Measurements from ENCODE around the gene HMGA1.

Gene HMGA1

DNA sequence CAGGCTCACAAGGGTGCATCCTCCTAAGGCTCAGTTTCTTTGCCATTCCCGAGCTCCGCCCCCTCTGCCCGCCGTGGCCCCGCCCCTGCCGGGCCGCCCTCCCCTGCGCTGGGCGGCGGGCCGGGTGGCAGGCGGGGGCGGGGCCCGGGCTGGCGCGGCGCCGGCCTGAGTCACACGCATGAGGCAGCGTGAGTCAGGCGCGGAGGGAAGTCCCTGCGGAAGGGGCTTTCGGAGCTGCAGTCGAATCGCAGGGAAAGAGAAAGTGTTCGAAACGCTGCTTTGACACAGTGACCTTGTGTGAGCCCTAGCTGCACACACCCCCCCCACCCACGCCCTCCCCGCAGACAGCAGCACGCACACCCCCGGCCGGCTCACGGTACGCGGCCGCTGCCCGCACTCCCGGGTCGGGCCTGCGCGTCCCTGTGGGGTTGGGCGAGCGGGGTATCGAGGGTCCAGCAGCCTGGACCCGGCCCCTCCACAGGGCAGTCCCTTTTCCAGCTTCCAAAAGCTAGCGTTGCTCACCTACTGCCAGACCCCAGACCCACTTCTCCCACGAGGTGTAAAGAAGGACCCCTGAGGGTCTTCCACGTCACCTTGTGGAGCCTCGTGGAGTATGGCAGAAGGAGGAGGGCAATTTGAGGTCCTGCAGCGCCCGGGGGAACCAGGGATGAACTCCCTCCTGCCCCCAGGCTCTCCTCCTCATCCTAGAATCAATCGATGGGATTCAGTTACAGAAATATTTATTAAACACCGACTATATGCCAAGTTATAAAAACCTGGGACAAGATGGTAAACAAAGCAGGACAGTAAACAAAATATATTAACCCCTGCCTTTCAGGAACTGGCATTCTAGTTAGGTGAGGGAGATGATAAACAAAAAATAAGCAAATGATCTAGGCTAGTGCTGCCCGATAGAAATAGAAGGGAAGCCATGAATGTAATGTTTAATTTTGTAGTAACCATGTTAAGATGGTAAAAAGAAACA is 12.4 kb upstream of the HMGA1 start:
- TF ChIP-seq, protein P1, sequence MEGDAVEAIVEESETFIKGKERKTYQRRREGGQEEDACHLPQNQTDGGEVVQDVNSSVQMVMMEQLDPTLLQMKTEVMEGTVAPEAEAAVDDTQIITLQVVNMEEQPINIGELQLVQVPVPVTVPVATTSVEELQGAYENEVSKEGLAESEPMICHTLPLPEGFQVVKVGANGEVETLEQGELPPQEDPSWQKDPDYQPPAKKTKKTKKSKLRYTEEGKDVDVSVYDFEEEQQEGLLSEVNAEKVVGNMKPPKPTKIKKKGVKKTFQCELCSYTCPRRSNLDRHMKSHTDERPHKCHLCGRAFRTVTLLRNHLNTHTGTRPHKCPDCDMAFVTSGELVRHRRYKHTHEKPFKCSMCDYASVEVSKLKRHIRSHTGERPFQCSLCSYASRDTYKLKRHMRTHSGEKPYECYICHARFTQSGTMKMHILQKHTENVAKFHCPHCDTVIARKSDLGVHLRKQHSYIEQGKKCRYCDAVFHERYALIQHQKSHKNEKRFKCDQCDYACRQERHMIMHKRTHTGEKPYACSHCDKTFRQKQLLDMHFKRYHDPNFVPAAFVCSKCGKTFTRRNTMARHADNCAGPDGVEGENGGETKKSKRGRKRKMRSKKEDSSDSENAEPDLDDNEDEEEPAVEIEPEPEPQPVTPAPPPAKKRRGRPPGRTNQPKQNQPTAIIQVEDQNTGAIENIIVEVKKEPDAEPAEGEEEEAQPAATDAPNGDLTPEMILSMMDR (IDR thresholded peaks at IDR 0.05; ENCODE audit: low read length, missing control alignments), result no peak
- H3K4me3 ChIP-seq (replicated peaks; ENCODE audit: low read depth, low read length), result peak overlapping the region; percentile 52
- DNase-seq (ENCODE audit: low read depth), result peak; percentile 93

DNA sequence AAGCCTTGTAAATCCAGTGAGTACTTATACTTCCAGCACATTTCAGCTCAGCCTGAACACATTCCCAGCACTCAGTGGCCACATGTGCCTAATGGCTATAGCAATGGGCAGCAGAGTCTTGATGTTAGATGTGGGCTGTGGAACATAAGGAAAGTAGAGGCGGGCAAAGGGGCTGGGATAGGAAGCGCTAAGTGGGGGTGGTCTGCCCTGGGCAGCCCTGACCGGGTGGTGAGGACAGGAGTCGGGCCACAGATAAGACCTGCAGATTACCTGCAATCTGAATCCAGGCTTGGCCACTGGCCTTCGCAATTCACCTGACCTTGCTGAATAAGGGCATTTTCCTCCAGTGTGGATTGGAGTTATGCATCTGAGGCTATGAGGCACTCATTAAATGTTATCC is 11.1 kb upstream of the HMGA1 start:
- H3K4me3 ChIP-seq (replicated peaks; ENCODE audit: low read depth, low read length), result no peak overlapping the region
- TF ChIP-seq, protein P1 (IDR thresholded peaks at IDR 0.05; ENCODE audit: low read length, missing control alignments), result no peak
- DNase-seq (ENCODE audit: low read depth), result no peak

DNA sequence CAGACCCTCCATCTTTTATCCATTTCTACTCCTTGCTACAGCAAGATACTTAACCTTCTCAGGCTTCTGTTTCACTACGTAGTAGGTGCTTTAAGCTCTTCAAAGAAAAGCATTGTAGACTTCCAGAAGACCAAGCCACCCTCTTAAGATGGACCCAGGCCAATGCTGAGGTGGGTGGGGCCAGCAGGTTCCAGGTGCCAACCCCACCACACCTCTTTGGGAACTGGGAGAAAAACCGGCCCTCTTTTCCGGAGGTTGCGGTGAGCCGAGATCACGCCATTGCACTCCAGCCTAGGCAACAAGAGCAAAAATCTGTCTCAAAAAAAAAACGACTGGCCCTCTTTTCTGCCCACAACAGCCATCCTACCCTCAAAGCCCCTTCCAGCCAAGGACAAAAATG is 10.6 kb upstream of the HMGA1 start:
- no peak for DNase-seq (ENCODE audit: low read depth)
- H3K4me3 ChIP-seq (replicated peaks; ENCODE audit: low read depth, low read length), result no peak overlapping the region
- TF ChIP-seq, protein P1 (IDR thresholded peaks at IDR 0.05; ENCODE audit: low read length, missing control alignments), result no peak

DNA sequence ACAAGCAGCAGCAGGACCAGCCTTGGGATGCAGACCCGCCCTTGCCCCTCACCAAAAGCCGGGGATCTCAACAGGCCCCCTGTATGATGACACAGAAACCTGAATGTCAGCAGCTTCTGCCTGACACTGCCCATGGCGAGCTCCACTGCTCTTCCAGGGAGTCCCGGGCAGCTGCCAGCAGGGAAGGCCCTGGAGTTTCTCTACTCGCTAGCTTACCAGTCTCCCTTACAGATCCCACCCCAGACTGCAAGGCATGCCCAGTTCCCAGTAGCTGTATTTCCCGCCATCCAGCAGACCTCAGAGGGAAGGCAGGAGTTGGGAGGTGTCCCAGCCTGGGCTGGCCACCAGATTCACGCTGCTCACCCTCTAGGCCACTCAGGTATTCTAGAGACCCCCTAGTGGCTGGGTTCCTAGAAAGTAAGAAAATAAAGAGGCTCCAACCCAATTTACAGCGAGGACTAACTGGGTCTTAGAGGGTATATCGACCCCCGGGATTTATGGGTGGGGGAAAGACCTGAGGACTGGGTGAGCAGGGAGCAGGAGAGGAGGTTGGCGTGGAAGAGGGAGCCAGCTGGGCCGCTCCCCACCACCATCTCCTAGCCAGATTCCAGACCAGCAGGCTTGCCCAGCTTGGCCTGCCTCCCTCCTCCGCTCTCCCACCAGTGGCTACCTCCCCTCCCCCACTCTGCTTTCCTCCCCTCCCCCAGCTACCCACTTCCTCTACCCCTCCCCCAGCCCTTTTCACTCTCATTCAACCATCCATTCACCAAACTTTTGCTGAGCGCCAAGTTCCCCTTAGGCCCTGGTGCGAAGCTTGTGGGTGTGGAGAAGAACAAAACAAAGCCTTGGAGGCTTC is 9.7 kb upstream of the HMGA1 start:
- TF ChIP-seq, protein P1 (IDR thresholded peaks at IDR 0.05; ENCODE audit: low read length, missing control alignments), result no peak
- DNase-seq (ENCODE audit: low read depth), result no peak
- no peak overlapping the region for H3K4me3 ChIP-seq (replicated peaks; ENCODE audit: low read depth, low read length)

DNA sequence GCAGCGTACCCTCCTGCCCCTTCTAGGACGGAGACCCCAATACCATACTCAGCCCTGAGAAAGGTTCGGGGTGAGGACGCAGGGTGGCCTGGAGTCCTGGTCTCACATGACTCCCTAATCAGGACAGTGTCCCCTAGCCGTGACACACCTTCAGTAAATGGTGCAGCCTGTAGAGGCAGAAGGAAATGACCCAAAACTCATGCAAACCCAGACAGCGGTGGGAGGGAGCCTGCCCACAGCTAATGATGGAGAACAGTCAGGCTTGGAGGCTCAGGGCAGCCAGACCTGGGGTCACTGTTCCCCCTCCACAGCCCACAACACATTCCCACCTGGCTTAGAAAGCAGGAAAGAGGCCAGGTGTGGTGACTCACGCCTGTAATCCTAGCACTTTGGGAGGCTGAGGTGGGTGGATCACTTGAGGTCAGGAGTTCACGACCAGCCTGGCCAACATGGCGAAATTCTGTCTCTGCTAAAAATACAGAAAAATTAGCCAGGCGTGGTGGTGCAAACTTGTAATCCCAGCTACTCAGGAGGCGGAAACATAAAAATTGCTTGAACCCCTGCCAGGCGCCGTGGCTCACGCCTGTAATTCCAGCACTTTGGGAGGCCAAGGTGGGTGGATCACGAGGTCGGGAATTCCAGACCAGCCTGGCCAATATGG is 8.8 kb upstream of the HMGA1 start:
- TF ChIP-seq, protein P1 (IDR thresholded peaks at IDR 0.05; ENCODE audit: low read length, missing control alignments), result no peak
- DNase-seq (ENCODE audit: low read depth), result no peak
- no peak overlapping the region for H3K4me3 ChIP-seq (replicated peaks; ENCODE audit: low read depth, low read length)

DNA sequence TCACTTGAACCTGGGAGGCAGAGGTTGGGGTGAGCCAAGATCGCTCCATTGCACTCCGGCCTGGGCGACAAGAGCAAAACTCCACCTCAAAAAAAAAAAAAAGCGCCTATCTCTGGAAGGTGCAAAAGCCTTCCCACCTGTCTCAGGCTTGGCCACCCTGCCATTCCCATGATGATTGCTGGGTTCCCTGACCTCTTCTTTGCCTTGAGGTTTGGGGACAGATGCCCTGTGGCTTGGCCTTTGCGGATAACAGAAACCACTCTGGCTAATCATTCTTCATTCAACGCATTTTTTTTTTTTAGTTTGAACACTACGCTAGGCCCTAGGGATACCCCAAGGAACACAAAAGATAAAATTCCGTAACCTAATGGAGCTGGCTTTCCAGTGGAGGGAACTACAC is 6.8 kb upstream of the HMGA1 start:
- no peak for DNase-seq (ENCODE audit: low read depth)
- no peak overlapping the region for H3K4me3 ChIP-seq (replicated peaks; ENCODE audit: low read depth, low read length)
- TF ChIP-seq, protein P1 (IDR thresholded peaks at IDR 0.05; ENCODE audit: low read length, missing control alignments), result no peak
